H7 (cell line): ENCODE data around the gene VIPR1. TPM values are rescaled to one million over a fixed set of nuclear protein-coding genes. Genes with fewer than 3 reads are reported as not detected.

ENCODE experiments used
- DNase-seq: peaks from one replicate; pipeline ENCODE4 v3.0.0; 2012
- H3K27me3 ChIP-seq: 2 replicates; pipeline ENCODE4 v1.6.0; 2011; ENCODE audit warnings: mild to moderate bottlenecking, low read length; ENCODE audit not compliant: control insufficient read depth, insufficient read depth
- H3K36me3 ChIP-seq: replicated peaks from 2 replicates; pipeline ENCODE4 v1.5.1; 2011; ENCODE audit warnings: low read length; ENCODE audit not compliant: control insufficient read depth, insufficient read depth
- H3K4me3 ChIP-seq: 2 replicates; pipeline ENCODE4 v1.5.1; 2011; ENCODE audit warnings: low read depth, mild to moderate bottlenecking, control low read depth, low read length, moderate library complexity; ENCODE audit not compliant: insufficient read depth
- total RNA-seq: library from RNA; depleted of rRNA; stranded (reverse); fragments of >200 nt; shearing (Covaris generic); gene quantifications from 2 replicates; pipeline ENCODE4 v1.2.3, GENCODE V29; 2014

The VIPR1 gene
- total RNA-seq, 1 experiment from 2014 or later: 2.2 TPM

DNA sequence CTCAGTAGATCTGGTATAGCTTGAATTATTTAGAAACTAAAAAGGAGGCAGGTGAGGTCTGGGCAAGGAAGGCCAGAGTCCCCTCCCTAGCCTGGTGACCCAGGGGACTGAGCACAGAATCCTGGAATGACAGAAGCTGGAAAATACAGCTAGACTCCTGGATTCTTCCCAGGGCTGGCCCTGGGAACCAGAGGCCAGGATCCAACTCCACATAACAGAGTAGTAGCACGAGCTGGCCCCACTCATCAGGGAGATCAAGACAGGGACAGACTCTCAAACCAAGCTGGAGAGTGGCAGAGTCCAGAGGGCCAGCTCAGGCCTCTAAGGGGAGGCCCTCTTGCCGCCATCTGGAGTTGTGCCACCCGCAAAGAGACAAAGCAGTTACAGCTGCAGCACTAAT, 10.7 kb downstream of the VIPR1 start:
- H3K4me3 ChIP-seq: no peak overlapping the region

DNA sequence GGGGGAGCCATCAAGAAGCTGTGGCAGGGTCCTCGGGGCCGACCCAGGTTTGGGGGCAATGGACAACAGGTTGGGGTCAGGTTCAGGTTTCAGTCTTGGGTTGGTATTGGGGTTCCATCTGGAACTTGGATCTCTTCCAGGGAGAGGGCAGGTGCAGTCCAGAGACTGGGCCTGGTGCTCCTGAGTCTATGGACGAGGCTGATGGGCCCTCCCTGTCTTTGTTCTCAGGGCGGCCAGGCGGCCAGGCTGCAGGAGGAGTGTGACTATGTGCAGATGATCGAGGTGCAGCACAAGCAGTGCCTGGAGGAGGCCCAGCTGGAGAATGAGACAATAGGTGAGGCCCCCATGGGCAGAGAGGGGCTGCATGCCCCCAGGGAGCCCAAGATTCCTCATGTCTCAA, 11.1 kb downstream of the VIPR1 start:
- DNase-seq: no peak
- Histone ChIP-seq H3K36me3 (0 out of 2 replicates have a peak, but pooled peaks cover 1% of the 10 kb centered on the region), H3K4me3 (no peak overlapping the region), H3K27me3 (no peaks in the 10 kb centered on the region)

More for the DNA sequence above, 10.7 kb downstream of the VIPR1 start:
- Histone ChIP-seq H3K36me3 (0 out of 2 replicates have a peak, but pooled peaks cover 1% of the 10 kb centered on the region), H3K27me3 (no peaks in the 10 kb centered on the region)
- no peak for DNase-seq

DNA sequence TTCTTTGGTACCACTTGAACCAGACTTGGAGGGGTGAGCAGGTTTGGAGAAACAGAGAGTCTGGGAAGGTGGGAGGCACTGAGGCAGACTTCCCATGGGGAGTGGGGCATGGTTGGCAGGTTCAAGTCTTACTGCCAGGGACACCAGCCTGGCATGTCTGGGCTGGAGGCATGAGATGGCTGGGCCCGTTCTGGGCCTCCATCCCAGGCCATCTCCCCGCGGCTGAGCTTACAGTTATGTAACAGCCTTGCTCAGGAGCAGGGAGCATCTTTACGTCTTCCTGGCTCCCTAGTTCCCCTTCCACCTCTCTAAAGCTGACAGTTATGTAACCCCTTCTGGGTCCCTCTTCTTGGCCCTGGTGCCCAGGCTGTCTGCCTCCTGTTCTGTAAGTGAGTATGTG, 12.4 kb downstream of the VIPR1 start:
- 0 out of 2 replicates have a peak, but pooled peaks cover 1% of the 10 kb centered on the region for H3K36me3 ChIP-seq
- DNase-seq: peak; percentile 21
- no peaks in the 10 kb centered on the region for H3K27me3 ChIP-seq
- no peak overlapping the region for H3K4me3 ChIP-seq

DNA sequence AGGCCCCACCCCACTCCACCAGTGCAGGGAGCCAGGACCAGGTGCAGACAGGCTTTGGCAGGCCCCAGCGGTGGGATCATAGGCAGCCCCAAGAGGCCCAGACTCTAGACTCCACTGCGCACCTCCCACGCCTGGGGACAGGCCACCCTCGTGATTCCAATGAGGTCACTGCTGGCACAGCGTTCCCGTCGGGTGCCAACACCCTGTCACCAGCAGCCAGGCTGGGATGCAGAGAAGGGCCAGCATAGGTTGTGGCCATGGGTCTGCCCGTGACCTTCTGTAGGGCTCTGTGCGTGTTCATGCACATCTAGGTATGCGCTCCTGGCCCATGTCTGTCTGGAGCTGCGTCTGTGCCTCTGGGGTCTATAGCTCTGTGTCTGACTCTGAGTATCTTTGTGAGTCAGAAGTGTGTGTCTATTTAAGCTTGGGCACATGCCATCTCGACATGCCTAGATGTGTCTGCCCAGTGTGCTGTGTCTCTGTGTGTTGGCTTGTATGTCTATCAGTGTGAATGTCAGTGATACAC, 13.0 kb downstream of the VIPR1 start:
- no peak for DNase-seq
- no peaks in the 10 kb centered on the region for H3K27me3 ChIP-seq
- H3K36me3 ChIP-seq: 0 out of 2 replicates have a peak, but pooled peaks cover 1% of the 10 kb centered on the region

DNA sequence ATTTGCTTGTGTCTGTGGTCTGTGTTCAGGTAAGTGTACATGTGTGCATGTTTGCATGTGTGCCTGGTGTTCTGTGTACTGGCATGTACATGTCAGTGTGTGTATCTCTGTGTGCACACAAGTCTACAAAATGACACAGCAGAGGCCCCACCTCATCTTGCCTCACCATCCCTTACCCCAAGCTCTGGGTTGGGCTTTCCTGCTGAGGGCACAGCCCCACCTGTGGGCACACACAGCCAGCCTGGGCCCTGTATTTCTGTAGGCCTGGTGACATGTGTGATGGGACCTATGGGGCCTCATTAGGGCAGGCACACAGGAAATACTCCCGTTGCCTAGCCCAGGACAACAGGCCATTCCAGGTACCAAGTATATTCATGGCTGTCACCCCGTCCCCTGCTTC, 13.5 kb downstream of the VIPR1 start:
- DNase-seq: no peak
- H3K36me3 ChIP-seq: 0 out of 2 replicates have a peak, but pooled peaks cover 1% of the 10 kb centered on the region

More for the DNA sequence above, 13.0 kb downstream of the VIPR1 start:
- no peak overlapping the region for H3K4me3 ChIP-seq

DNA sequence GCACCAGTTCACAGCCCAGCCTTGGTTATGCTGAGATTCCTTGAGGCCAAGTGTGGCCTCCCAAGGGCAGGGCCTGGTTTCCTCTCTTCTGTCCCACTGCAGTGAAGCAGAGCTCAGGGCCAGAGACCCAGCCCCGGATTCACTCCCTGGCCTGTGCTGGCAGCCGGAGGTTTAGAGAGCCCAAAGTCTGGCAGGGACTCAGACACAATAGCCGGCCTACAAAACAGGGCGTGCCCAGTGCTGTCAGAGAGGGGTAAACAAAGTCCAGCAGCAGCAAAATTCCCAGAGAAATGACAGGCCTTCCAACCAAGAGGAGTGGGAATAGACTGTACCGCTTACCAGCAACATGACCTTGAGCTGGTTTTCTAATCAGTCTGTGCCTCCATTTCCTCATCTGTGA, 14.0 kb downstream of the VIPR1 start:
- no peak overlapping the region for H3K4me3 ChIP-seq
- no peaks in the 10 kb centered on the region for H3K27me3 ChIP-seq
- H3K36me3 ChIP-seq: 0 out of 2 replicates have a peak, but pooled peaks cover 1% of the 10 kb centered on the region
- no peak for DNase-seq

More for the DNA sequence above, 13.5 kb downstream of the VIPR1 start:
- H3K4me3 ChIP-seq: no peak overlapping the region
- H3K27me3 ChIP-seq: no peaks in the 10 kb centered on the region

DNA sequence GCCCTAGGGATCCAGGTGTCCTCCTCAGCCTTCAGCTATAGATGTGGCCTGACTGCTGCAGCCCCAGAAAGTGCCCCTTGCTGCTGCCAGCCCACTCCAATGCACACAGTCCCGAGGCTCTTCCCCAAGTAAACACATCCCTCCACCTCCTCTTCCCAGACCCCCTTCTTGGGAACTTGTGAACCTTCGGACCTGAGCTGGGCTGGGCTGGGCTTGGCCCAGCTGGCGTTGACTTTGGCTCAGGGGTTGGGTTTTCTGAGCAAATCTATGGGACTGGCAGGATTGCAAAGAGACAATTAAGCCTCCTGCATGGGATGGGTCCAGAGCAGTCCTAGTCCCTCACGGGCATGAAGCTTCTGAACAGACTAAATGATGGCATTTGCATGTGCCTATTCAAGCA, 14.7 kb downstream of the VIPR1 start:
- DNase-seq: no peak
- H3K36me3 ChIP-seq: 0 out of 2 replicates have a peak, but pooled peaks cover 1% of the 10 kb centered on the region
- no peak overlapping the region for H3K4me3 ChIP-seq
- H3K27me3 ChIP-seq: no peaks in the 10 kb centered on the region

DNA sequence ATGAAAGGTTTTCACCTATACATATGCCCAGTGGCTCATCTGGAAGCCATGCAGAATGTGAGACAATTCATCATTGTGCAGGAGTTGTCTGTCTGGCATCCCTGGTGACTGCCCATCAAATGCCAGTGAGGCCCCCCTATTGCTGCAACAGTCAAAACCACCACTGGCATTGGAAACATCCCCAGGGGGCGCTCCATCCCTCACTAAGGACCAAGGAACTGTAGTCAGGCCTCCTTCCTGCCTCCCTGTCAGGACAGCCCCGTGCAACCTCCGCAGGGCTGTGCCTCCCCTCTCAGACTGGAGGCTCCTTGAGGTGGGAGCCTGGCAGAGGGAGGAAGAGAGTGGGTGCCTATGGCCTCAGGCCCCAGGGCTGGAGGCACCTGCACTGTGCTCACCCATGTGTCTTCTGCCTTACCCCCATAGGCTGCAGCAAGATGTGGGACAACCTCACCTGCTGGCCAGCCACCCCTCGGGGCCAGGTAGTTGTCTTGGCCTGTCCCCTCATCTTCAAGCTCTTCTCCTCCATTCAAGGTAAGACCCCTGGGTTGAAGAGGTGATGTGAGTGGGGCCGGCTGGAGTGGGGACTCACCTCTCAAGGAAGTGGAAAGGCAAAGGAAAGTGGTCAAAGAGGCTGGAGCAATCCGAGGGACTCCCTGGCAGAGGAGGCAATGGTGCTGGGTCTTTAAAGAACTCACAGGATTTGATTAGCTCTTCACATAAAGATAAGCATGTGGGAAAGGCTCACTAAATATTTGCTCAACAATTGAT, 16.5 kb downstream of the VIPR1 start:
- 0 out of 2 replicates have a peak, but pooled peaks cover 1% of the 10 kb centered on the region for H3K36me3 ChIP-seq
- peak; percentile 87 for DNase-seq
- H3K27me3 ChIP-seq: no peaks in the 10 kb centered on the region
- no peak overlapping the region for H3K4me3 ChIP-seq

DNA sequence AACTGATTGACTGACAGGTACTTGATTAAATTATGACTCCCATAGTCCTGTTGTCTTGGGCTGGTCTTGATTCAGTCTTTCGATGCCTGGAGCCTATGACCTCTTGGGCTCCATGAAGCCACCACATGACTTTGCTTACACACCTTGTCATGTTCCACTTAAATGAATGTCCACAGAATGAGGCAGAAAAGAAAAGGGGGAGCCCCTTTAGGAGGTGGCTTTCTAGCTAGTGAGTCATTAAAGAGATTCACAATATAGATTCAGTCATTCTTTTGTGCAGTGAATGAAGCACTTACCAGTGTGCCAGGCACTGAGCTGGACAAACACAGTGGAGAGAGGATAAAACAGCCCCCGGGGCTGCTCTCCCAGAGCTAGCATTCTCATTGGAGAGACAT, 17.1 kb downstream of the VIPR1 start:
- DNase-seq: no peak
- H3K4me3 ChIP-seq: no peak overlapping the region
- no peaks in the 10 kb centered on the region for H3K27me3 ChIP-seq
- 0 out of 2 replicates have a peak, but pooled peaks cover 1% of the 10 kb centered on the region for H3K36me3 ChIP-seq

DNA sequence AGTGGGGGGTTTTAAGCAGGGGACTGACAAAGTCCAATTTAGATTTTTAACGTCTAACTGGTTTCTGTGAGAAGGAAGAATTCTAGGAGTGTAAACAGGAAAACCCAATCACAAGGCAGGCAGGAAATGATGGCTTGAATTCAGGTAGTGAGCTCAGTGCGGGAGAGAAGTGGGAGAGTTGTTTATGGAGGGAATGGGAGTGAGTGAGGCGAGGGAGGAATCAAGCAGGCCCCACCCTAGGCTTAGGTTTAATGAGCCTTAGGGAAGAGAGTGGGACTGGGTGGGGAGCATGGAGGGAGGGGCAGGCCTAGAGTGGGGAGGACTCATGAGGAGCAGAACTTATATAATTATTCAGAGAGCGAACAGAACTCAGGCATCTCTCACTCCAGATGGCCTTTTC, 17.9 kb downstream of the VIPR1 start:
- Histone ChIP-seq H3K27me3 (no peaks in the 10 kb centered on the region), H3K36me3 (0 out of 2 replicates have a peak, but pooled peaks cover 1% of the 10 kb centered on the region), H3K4me3 (no peak overlapping the region)
- DNase-seq: no peak

DNA sequence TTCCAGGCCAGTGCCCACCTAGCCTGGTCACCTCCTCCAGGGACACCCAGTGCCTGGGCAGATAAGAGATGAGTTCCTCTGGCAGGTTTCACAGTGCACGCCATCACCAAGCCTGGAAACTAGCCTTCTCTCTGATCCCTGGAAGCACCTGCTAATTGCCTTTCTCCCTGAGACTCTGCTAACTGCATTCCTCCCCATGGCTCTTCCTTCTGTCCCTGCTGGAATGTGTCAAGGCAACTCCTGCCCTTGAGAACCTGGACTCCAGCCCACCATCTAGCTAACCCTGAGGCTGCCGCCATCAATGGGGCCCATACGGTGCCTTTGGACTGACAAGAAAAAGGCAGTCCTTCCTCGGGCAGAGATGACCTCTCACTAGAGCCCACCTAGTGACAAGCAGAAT, 18.5 kb downstream of the VIPR1 start:
- Histone ChIP-seq H3K4me3 (no peak overlapping the region), H3K27me3 (no peaks in the 10 kb centered on the region), H3K36me3 (no peaks in the 10 kb centered on the region)
- DNase-seq: no peak

DNA sequence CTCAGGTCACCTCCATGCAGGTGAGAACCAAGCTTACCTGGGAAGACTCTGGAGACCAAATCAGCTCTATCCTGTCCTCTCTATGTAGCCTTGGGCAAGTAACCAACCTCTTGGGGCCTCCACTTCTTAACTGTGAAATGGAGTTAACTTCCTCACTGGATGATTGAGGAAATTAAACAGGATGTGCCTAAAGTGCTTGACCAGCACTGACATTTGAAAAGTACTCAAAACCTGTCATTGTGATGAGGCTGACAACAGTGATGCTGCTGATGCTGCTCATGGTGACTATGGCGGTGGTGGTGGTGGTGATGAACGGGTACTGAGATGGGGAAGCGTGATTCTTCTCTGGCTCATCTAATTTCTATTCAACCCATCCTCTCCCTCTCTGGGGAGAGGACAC, 22.3 kb downstream of the VIPR1 start:
- Histone ChIP-seq H3K4me3 (no peak overlapping the region), H3K27me3 (no peaks in the 10 kb centered on the region), H3K36me3 (no peaks in the 10 kb centered on the region)
- DNase-seq: no peak

DNA sequence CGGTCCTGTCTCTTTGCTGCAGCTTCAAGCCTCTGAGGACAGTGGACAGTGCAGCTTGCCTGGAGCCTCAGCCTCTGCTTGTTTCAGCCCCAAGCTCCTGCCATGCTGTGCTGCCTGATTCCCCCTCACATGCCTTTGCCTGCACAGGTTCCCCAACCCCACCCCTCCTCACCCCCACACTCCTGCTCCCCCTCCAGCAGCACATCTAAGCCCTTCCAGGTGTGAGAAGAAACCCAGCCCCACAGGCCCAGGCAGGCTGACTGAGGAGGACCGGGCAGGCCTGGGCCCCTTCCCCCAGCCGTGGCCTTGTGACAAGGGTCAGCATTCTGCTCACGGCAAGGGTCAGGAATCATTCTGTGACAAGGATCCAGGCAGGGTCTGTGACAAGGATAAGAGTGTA, 22.8 kb downstream of the VIPR1 start:
- Histone ChIP-seq H3K4me3 (no peak overlapping the region), H3K36me3 (no peaks in the 10 kb centered on the region), H3K27me3 (no peaks in the 10 kb centered on the region)
- no peak for DNase-seq

DNA sequence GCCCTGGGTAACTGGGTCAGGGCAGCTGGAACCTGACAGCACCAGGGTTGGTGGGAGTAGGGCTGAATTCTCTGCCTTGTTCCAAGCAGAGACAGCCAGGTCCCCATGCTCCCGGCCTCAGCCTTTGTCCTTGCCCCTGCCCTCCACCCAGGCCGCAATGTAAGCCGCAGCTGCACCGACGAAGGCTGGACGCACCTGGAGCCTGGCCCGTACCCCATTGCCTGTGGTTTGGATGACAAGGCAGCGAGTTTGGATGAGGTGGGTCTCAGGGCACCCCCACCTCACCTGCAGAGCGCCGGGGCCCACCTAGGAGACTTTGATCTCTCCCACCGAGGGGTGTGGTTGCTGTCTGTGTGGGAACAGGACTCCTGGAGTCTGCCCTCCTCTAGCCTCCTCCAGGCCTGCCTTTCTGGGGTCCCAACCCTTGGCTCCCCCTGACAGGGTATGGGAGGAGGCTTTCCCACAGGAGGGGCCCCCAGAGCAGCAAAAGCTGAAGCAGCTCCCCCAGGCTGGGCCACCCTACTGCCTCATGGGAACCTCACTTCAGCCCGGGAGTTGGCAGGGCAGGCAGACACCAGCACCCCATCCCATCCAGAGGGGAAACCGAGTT, 23.4 kb downstream of the VIPR1 start:
- Histone ChIP-seq H3K27me3 (no peaks in the 10 kb centered on the region), H3K4me3 (no peak overlapping the region), H3K36me3 (no peaks in the 10 kb centered on the region)
- no peak for DNase-seq
